ENCODE measurements around the gene KCND3.

Gene KCND3

GRCh38 chr1:111908011-111908621, 81.4 kb downstream of the KCND3 start:
- no peak for DNase-seq

- DNase-seq = no peak
Observed at GRCh38 chr1:111907321-111907720, 82.1 kb downstream of the KCND3 start.

- DNase-seq = no peak
Observed at GRCh38 chr1:111906816-111907215, 82.7 kb downstream of the KCND3 start.

- DNase-seq = no peak
Observed at GRCh38 chr1:111906111-111906510, 83.4 kb downstream of the KCND3 start.

GRCh38 chr1:111904478-111905218, 84.8 kb downstream of the KCND3 start:
- DNase-seq = no peak

- DNase-seq = no peak
Observed at GRCh38 chr1:111903871-111904449, 85.5 kb downstream of the KCND3 start.

GRCh38 chr1:111903148-111903870, 86.2 kb downstream of the KCND3 start:
- DNase-seq = no peak

- DNase-seq = no peak
Observed at GRCh38 chr1:111895469-111895868, 94.0 kb downstream of the KCND3 start.

GRCh38 chr1:111895017-111895416, 94.5 kb downstream of the KCND3 start:
- no peak for DNase-seq

- DNase-seq = no peak
Observed at GRCh38 chr1:111894497-111894896, 95.0 kb downstream of the KCND3 start.

- no peak for DNase-seq
Observed at GRCh38 chr1:111891566-111891965, 97.9 kb downstream of the KCND3 start.

GRCh38 chr1:111888740-111889376, 100.6 kb downstream of the KCND3 start:
- no peak for DNase-seq

GRCh38 chr1:111887875-111888274, 101.6 kb downstream of the KCND3 start:
- DNase-seq = no peak

GRCh38 chr1:111887385-111887784, 102.1 kb downstream of the KCND3 start:
- no peak for DNase-seq

GRCh38 chr1:111886741-111887140, 102.7 kb downstream of the KCND3 start:
- DNase-seq = no peak

- DNase-seq = no peak
Observed at GRCh38 chr1:111884772-111885443, 104.6 kb downstream of the KCND3 start.

- peak; percentile 12 for DNase-seq
Observed at GRCh38 chr1:111882986-111883560, 106.4 kb downstream of the KCND3 start.

- no peak for DNase-seq
Observed at GRCh38 chr1:111882559-111882958, 106.9 kb downstream of the KCND3 start.

GRCh38 chr1:111880881-111881837, 108.3 kb downstream of the KCND3 start:
- DNase-seq = no peak

GRCh38 chr1:111879081-111879480, 110.4 kb downstream of the KCND3 start:
- DNase-seq = no peak

- DNase-seq = no peak
Observed at GRCh38 chr1:111878649-111879048, 110.8 kb downstream of the KCND3 start.
